ENCODE results near the gene NEU2.
"Not testable (repeated sequence)": the region's sequence is repeated elsewhere in the genome, so short reads cannot be mapped to it uniquely, and the experiment has no call there.

The NEU2 gene

DNA sequence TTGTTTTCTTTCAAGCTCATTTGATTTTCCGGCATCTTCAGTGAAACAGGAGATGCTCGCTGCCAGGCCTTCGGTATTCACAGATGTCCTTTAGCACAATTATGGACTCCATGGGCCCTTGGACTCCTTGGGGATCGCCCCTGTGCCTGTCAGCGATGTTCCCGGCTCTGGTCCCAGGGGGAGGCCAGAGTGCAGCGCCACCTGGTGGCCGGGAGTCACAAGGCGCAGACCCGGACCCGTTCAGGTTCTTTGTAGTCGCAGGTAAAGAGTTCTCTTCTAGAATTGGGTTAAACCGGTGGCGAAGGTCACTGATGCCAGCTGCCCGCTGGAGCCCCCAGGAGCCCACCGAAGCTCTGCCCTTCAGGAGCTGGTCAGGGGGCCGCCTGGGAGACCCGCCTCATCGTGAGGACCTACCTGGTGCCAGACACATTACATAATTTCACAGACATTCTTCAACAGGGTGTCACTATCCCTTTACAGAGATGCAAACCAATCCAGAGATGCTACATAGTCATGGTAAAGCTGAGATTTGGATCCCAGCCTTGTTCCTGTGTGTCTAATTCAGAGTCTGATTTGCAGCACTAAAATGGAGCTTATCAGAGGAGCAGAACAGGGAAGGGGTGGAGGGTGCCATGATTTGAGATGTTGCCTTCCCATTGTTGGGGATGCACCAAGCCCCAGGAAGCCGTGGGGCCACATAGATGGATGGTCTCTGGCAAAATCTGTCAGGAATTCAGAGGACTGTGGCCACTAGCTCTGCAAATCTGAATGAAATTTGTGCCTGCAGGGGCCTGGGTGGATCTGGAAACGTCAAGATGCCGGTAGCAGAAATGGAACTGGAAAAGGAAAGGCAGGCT, 21.7 kb downstream of the NEU2 start:
- DNase-seq (ENCODE audit: insufficient read length, low spot score) (peak; percentile 91), FAIRE-seq (peak; percentile 46)

DNA sequence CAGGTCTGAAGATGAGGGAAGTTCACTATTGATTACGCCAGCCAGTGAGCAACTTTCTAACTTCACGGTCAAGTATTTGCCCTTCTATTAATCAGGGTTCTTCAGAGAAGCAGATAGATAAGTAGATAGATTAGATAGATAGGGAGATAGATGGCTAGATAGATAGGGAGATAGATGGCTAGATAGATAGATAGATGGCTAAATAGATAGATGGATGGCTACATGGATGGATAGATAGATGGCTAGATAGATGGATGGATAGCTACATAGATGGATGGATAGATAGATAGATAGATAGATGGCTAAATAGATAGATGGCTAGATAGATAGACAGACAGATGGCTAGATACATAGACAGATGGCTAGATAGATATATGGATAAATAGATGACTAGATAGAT, 22.9 kb downstream of the NEU2 start:
- DNase-seq (ENCODE audit: insufficient read length, low spot score) (no peak), FAIRE-seq (no peak)

DNA sequence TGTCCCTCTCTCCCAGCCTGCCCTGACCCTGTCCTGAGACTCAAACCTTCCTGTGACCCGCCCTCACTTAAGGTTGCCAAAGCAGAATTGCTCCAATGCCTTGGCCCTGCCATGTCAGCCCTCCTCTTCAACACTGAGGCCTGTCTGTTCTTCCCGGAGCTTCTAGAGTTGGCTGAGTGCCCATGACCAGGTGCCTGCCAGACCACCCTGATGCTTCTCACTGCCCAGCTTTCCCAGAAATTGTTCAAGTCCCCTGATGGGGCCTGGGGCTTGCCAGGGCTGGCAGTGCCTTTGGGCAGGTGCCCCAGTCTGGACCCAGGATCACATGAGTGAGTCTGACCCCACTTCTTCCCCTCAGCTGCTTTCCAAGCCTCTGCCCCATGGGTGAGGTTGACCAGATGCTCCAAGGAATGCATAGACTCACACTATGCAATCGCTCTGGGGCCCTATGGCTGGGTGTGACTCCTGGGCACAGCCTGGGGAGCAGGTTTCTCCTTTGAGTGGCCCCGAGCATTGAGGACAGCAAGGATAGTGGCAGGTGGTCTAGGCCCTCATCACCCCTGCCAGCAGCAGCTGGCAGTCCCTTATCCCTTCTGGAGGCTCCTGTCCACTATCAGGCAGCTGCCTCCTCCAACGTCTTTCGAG, 24.6 kb downstream of the NEU2 start:
- FAIRE-seq (no peak), DNase-seq (ENCODE audit: insufficient read length, low spot score) (no peak)

DNA sequence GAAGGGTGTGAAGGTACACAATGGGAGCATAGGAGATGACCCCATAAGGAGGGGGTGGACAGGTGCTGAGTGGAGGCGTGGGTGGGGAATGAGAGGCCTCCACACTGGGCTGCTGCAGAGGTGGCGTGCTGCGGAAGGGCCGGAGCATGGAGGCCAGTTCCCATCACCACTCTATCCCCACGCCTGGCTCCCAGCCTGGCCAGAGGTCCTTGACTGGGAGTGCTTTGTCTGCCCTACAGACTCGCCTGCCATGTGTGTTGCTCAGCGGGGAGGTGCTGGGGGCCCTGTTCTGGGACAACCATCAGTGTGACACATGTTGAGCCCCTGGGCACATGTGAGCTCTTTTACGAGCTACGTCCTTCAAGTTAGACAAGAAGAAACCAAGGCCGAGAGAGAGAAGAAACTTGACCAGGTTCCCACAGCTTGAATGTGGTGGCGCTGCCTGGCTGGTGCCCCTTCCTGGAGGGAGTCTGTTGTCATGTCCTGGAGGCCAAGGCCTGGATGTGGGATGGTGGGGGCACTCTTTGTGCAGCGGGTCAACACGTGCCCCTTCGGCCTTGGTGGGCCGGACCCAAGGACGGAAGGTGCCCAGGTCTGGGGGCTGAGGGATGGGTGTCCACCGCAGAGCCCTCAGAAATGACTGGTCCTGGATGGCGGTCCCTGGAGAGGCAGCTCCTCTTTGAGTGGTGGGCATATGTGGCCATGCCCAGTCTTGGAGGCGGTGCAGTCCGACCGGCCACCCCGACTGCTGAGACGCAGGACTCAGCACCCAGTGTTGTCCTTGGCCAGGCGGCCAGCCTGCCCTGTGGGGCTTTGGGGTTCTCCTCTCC, 26.5 kb downstream of the NEU2 start:
- FAIRE-seq = no peak
- no peak for DNase-seq (ENCODE audit: insufficient read length, low spot score)

DNA sequence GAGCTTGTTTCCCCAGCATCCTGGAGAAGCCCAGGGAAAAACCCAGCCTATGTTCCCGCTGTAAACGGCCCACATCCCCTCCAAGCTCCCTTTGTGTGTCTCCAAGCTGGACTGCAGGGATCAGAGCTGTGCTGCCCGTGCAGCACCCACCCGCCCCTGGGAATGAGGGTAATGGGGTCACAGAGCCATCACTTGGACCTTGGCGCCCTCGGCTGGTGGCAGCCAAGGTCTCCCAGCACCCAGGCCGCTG, 27.0 kb downstream of the NEU2 start:
- FAIRE-seq (no peak), DNase-seq (ENCODE audit: insufficient read length, low spot score) (no peak)

DNA sequence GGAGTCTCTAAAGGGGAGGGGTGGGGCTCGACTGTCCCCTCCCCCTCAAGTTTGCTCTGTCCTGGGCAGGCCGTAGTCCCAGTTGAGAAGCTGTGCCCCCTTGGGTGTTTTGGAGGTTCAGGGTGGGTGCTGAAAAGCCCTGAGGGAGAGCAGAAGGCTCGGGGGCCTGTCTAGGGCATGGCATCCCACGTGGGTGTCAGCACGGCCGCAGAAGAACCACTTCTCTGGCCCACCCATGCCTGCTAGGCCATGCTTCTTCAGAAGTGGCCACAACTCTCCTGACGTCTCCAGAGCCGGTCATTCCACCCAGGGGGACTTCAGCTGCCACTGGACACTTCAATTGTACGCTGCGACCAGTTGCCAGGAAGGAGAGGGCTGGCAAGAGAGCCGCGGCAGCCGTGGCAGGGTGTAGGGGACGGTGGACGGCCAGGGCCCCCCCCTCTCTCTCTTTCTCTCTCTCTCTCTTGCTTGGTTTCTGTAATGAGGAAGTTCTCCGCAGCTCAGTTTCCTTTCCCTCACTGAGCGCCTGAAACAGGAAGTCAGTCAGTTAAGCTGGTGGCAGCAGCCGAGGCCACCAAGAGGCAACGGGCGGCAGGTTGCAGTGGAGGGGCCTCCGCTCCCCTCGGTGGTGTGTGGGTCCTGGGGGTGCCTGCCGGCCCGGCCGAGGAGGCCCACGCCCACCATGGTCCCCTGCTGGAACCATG, 27.5 kb downstream of the NEU2 start, which contains the start of gene INPP5D:
INPP5D (plus strand) TSS at position 546 of the 704 bp plus-strand sequence; CDS start at position 683, 137 bp downstream.
- FAIRE-seq (no peak), DNase-seq (ENCODE audit: insufficient read length, low spot score) (no peak)

DNA sequence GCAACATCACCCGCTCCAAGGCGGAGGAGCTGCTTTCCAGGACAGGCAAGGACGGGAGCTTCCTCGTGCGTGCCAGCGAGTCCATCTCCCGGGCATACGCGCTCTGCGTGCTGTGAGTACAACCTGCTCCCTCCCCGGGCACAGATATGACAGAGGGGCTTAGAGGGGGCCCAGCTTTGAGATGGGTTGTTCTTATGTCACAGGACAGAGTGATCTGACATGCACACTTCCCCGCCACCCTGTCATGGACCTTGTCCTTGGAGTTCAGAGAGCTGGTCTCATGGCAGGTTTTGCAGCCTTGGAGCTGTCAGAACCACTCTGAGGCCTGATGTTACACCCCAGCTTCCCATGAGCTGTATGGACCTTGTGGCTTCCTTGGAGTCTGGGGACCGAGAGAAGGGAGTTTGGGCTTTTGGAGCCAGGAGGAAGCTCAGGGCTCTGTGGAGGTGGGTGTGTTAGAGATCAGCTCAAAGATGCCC, 28.1 kb downstream of the NEU2 start:
- DNase-seq (ENCODE audit: insufficient read length, low spot score) (no peak), FAIRE-seq (no peak)

DNA sequence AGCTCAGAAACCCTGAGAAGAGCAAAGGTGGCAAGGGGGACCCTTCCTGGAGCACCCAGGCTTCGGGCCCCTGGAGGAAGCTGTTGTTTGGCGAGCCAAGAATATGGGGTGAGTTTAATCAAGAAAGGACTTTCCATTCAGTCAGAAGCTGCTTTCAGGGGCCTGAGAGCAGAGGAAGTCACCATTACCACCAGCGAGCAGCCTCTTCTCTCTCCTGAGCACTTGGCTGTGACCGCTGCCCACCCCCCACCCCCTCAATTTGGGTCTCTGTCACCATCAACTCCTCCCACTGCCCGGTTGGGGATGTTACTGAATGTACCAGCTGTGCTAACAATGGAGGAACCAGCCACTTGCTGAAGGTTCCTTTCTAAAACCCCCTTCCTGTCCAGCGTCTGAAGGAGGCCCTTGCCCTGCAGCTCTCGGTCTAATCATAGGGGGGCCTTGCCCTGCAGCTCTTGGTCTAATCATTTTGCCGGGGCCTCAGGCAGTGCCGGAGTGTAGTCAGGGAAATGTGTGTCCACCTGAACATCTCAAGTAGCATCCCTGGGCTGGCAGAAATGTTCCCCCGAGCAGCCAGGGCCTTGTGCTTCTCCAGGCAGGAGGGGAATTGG, 28.6 kb downstream of the NEU2 start:
- DNase-seq (ENCODE audit: insufficient read length, low spot score) = no peak
- FAIRE-seq = no peak

DNA sequence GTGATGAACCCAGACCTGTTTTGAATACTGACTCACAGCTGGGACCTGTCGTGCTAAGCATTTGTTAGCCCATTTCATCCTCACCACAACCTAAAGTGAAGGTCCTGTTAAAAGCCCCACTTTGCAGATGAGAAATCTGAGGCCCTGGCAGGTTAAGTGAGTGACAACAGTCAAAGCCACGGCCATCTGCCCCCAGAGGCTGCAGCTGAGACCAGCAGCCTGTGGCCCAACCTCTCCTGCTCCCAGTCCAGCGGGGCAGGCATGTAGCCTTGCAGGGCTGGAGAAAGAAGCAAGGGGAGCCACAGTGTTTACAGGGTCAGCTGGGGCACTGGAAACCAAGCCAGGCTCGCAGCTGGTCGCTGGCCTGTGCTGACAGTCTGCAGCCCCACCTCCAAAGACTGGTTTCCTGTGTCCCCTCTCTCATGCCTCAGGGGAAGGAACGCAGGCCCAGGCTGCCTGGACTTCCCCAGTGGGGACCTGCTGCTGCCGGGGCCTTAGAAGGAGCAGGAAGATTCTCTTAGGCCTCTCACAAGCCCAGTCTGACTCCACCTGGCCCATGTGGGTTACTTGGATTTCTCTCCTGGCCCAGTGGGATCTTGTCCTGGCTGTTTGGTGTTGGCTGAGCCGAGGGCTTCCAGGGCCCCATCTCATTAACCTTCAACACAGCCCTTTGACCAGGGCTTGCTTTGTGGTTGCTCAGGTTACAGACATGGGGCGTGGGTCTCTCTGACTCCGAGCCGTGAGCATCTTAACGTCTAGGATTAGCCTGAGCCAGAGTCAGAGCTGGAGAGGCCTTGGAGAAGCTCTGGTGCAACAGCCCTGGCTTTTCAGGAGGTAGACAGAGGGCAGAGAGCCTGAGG, 29.3 kb downstream of the NEU2 start:
- DNase-seq (ENCODE audit: insufficient read length, low spot score) (no peak), FAIRE-seq (no peak)

DNA sequence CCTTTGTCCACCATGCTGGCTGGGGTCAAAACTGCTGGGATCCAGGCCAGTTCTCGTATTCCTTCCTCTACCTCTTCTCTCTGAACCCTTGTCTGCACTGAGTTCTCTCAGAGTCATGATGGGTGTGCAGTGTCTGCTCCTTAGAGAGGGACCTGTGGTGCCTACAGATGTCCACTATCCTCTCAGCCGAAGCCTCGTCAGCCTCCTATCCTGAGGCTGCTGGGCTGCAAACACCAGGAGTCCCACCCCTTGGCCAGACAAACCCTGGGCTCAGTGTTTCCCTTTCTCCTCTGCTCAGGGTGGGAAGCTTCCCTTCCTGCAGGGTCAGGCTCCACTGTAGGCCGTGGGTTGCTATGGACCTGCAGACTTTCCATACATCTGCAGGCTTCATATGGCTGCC, 30.0 kb downstream of the NEU2 start:
- FAIRE-seq = no peak
- DNase-seq (ENCODE audit: insufficient read length, low spot score) = no peak

DNA sequence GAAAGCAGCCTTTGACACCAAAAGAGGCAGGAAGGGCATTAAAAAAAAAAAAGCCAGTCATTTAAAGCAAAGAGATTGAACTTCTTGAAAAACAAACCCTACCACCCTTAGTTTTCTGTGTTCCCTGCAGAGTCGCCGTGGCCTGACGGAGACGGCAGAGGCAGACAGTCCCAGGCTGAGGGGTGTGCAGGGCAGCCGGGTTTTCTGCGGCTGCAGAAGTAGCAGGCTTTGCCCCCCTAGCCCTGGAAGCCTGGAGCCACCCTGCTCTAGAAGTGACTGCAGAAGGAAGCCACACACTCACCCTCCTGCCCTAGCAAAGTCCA, 30.4 kb downstream of the NEU2 start:
- FAIRE-seq (no peak), DNase-seq (ENCODE audit: insufficient read length, low spot score) (no peak)

DNA sequence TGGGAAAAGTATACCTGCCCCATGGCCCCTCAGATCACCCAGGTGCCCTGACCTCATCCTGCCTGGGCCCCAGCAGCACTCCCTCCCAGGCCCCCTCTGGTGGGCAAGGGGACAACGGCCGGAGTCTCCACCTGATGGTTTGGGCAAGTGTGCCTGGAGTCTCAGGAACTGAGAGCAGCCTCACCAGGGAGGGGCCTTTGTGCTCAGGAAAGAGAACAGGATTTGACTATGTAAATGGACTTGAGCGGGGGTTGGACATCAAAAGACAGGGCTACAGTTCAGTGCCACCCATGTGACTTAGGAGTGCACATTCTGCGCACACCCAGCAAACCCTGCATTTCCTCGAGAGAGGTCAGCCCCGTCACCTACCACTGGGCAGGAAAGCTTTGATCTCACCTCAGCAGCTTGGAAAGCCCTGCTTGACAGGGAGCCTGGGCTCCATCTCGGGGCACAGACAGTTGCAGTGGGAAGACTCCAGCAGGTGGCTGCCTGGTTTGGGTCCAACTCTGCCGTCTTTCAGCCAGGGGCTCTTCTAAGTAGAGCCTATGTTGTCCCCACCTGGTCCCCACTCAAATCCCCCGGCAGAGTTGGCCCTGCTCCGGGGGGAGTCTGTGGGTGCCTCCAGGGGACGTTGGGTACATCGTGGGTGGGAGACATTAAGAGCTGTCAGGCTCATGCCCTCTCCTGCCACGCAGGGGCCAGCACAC, 30.9 kb downstream of the NEU2 start:
- no peak for FAIRE-seq
- DNase-seq (ENCODE audit: insufficient read length, low spot score) = no peak

DNA sequence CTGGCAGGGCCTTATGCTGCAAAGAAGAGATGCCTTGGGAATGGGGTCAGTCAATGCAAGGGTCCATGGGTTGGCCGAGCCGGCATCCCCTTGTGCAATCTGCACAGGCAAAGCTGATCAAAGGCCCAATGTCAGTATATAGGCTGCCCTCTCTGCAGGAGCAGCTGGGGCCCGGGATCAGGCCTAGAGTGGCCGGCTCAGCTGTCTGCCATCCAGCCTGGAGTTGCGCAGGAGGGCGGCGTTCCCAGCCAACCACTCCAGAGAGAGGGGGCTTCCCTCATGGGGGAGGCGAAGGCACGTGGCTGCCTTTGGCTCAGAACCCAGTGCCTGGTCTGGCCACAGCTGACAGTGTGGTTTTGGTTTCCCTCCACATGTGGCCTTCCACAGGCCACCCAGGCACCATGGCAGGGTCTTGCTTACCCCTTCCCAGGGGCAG, 31.5 kb downstream of the NEU2 start:
- DNase-seq (ENCODE audit: insufficient read length, low spot score) (no peak), FAIRE-seq (no peak)

DNA sequence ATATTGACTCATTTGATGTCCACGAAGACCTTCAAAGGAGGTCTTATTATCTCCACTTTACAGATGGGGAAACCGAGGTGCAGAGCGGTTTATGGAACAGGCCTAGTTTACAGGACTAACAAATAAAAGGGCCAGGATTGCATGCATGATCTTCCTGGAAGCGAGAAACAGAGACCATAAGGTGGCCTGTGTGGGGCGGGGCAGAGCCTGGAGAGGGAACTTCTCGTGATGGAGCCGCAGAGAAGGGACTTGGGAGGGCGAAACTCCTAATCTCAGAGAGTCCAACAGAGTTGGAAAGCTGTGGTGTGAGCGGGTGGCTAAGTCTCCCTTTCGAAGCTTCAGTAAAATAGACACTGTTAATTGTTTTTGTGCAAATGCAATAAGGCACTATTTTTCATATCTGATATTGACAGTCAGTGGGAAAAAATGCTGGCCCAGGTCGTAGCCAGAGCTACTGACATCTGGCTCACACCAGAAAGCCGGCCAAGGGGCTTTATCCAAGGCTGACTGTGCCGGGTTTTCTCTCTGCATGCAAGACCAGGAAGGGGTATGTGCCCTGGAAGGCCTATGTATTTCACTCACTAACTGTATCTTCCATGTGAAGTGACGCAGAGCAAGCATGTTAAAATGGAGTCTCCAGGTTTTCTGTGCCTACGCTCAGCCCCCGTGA, 32.2 kb downstream of the NEU2 start:
- no peak for FAIRE-seq
- no peak for DNase-seq (ENCODE audit: insufficient read length, low spot score)

DNA sequence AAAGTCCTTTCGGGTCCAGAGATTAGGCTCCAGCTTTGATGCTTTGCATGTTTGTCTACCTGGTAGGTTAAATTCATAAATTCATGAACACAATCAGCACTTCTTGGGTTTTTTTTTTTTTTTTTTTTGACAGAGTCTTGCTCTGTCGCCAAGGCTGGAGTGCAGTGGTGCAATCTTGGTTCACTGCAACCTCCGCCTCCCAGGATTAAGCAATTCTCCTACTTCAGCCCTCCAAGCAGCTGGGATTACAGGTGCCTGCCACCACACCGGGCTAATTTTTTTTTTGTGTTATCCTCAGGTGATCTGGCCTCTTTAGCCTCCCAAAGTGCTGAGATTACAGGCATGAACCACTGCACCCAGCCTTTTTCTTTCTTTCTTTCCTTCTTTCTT, 32.7 kb downstream of the NEU2 start:
- not testable (repeated sequence) for DNase-seq (ENCODE audit: insufficient read length, low spot score); FAIRE-seq

DNA sequence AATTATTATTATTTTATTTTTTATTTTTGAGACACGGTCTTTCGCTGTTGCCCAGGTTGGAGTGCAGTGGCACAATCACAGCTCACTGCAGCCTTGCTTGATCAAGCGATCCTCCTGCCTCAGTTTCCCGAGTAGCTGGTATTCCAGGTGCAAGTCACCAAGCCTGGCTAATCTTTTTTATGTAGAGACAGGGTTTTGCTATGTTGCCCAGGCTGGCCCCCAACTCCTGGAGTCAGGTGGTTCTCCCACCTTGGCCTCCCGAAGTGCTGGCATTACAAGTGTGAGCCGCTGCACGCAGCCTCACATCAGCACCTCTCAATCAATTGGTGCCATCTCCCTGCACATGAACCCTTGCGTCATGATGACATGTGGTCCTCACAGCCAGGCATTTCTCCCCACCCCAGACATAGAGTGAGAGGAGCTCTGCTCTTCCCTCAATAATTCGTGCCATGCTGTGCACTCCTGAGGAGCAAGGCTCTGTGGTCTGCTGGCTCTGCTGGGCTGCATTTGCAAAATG, 33.5 kb downstream of the NEU2 start:
- no peak for DNase-seq (ENCODE audit: insufficient read length, low spot score)
- FAIRE-seq = no peak

DNA sequence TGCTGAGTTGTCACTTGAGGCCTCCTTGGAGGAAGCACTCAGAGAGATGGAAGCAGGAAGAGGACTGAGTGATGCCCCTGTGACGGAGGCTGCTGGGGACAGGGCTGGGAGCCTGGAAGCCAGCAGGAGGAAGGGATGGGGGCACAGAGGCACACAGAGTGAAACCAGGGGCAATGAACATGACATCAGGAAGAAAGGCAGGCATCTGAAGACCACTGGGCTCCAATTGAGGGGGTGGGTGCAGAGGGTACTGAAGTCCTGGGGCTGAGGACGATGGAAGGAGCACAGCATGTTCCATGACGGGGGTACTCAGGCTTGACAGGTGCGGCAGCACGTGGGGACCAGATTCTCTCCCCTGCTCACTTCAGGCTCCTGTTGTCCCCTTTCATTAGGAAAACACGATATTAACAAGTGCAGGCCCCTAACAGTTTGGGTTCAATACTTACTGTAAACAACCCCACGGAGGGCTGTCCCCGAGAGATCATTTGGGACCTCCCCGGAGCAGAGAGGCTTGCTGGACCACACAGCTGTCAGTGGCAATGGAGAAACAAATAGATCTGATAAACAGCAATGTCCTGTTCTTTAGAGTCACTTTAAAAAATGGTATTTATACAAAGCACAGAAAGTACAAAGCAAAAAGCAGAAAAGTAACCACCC, 36.4 kb downstream of the NEU2 start:
- DNase-seq (ENCODE audit: insufficient read length, low spot score) (no peak), FAIRE-seq (no peak)

DNA sequence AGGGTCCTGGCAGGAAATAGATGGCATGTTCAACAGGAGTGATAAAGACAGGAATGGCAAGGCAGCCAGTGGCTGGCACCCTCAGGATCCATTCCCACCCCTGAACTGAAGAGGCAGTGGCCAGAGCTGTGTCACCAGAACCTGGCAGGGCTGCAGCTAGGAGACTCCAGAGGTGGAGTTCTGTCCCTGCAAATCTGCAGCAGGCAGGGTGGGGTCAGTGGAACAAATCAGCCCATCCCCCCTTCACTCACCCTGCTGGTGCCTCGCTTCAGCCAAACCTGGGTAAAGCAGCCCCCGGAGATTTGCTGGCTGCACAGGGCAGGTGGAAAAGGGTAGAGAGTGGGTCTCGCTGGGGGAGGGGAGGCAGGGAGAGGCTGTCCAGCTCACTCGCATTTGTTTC, 40.4 kb downstream of the NEU2 start:
- no peak for FAIRE-seq
- no peak for DNase-seq (ENCODE audit: insufficient read length, low spot score)
